Measurements from ENCODE around the gene PRRC2A. TPM values are rescaled to one million over a fixed set of nuclear protein-coding genes. Genes with fewer than 3 reads are reported as not detected.
A peak's percentile ranks its signal among the peaks of the same experiment; 100 is the strongest.

PRRC2A gene
- total RNA-seq, 2 donors from 2014 or later, result 226 to 237 TPM

GRCh38 chr6:31597006-31597405 lies 23.5 kb upstream of the PRRC2A start:
- Mint-ChIP-seq H3K27me3 (no peaks in the 10 kb centered on the region), H3K27ac (peak overlapping the region; percentile 48), H3K36me3 (ENCODE audit: low read depth) (no peaks in the 10 kb centered on the region), H3K4me3 (peak overlapping the region; percentile 42), H3K9me3 (no peaks in the 10 kb centered on the region), H3K4me1 (peaks cover 20% of the 10 kb centered on the region)
- peak; percentile 68 for ATAC-seq (replicated peaks)

- Mint-ChIP-seq H3K27me3 (no peaks in the 10 kb centered on the region), H3K9me3 (no peaks in the 10 kb centered on the region), H3K27ac (no peak overlapping the region), H3K4me3 (no peak overlapping the region), H3K36me3 (ENCODE audit: low read depth) (no peaks in the 10 kb centered on the region), H3K4me1 (no peaks in the 10 kb centered on the region)
- ATAC-seq (replicated peaks), result no peak
Observed at GRCh38 chr6:31607317-31607716, 13.2 kb upstream of the PRRC2A start.

GRCh38 chr6:31609519-31610406 lies 10.8 kb upstream of the PRRC2A start:
- ATAC-seq (replicated peaks), result no peak
- H3K9me3 Mint-ChIP-seq, result no peaks in the 10 kb centered on the region

GRCh38 chr6:31610968-31611367 lies 9.5 kb upstream of the PRRC2A start:
- no peak overlapping the region for H3K27ac Mint-ChIP-seq
- no peaks in the 10 kb centered on the region for H3K9me3 Mint-ChIP-seq
- ATAC-seq (replicated peaks), result no peak
- H3K36me3 Mint-ChIP-seq (ENCODE audit: low read depth), result no peaks in the 10 kb centered on the region
- peaks cover 3% of the 10 kb centered on the region for H3K4me1 Mint-ChIP-seq
- no peak overlapping the region for H3K4me3 Mint-ChIP-seq
- H3K27me3 Mint-ChIP-seq, result no peaks in the 10 kb centered on the region

More at GRCh38 chr6:31609519-31610406, 10.8 kb upstream of the PRRC2A start:
- no peak overlapping the region for H3K27ac Mint-ChIP-seq
- no peak overlapping the region for H3K4me3 Mint-ChIP-seq
- H3K4me1 Mint-ChIP-seq, result no peaks in the 10 kb centered on the region
- H3K27me3 Mint-ChIP-seq, result no peaks in the 10 kb centered on the region
- H3K36me3 Mint-ChIP-seq (ENCODE audit: low read depth), result no peaks in the 10 kb centered on the region

GRCh38 chr6:31614075-31614619 lies 6.4 kb upstream of the PRRC2A start:
- Mint-ChIP-seq H3K4me3 (no peak overlapping the region), H3K9me3 (no peaks in the 10 kb centered on the region), H3K27ac (no peak overlapping the region), H3K36me3 (ENCODE audit: low read depth) (no peaks in the 10 kb centered on the region), H3K4me1 (peaks cover 11% of the 10 kb centered on the region), H3K27me3 (no peaks in the 10 kb centered on the region)
- no peak for ATAC-seq (replicated peaks)

- Mint-ChIP-seq H3K4me1 (peaks cover 15% of the 10 kb centered on the region), H3K27me3 (no peaks in the 10 kb centered on the region)
Observed at GRCh38 chr6:31614684-31615578, 5.6 kb upstream of the PRRC2A start, which contains the start of gene AIF1. Gene AIF1 (plus strand): TSS chr6:31615234. CDS start chr6:31615330, 96 bp downstream.

GRCh38 chr6:31615748-31616147 lies 4.8 kb upstream of the PRRC2A start:
- Mint-ChIP-seq H3K9me3 (no peaks in the 10 kb centered on the region), H3K36me3 (ENCODE audit: low read depth) (peaks cover 10% of the 10 kb centered on the region), H3K27ac (peak overlapping the region; percentile 67), H3K4me1 (peaks cover 15% of the 10 kb centered on the region), H3K4me3 (peak overlapping the region; percentile 56), H3K27me3 (no peaks in the 10 kb centered on the region)
- ATAC-seq (replicated peaks), result no peak

More at GRCh38 chr6:31614684-31615578, 5.6 kb upstream of the PRRC2A start, which contains the start of gene AIF1:
- Mint-ChIP-seq H3K9me3 (no peaks in the 10 kb centered on the region), H3K36me3 (ENCODE audit: low read depth) (peaks cover 5% of the 10 kb centered on the region), H3K4me3 (peak within 1 kb of the TSS; percentile 56), H3K27ac (peak within 1 kb of the TSS; percentile 67)
- ATAC-seq (replicated peaks), result no peak

- ATAC-seq (replicated peaks), result no peak
- peak overlapping the region; percentile 56 for H3K4me3 Mint-ChIP-seq
- peak overlapping the region; percentile 67 for H3K27ac Mint-ChIP-seq
- peaks cover 23% of the 10 kb centered on the region for H3K36me3 Mint-ChIP-seq (ENCODE audit: low read depth)
- no peaks in the 10 kb centered on the region for H3K27me3 Mint-ChIP-seq
- peaks cover 20% of the 10 kb centered on the region for H3K4me1 Mint-ChIP-seq
- no peaks in the 10 kb centered on the region for H3K9me3 Mint-ChIP-seq
Observed at GRCh38 chr6:31617010-31617409, 3.5 kb upstream of the PRRC2A start.

- Mint-ChIP-seq H3K27me3 (no peaks in the 10 kb centered on the region), H3K4me1 (peaks cover 32% of the 10 kb centered on the region), H3K36me3 (ENCODE audit: low read depth) (peaks cover 53% of the 10 kb centered on the region), H3K4me3 (peak overlapping the region; percentile 82), H3K27ac (peak overlapping the region; percentile 96), H3K9me3 (no peaks in the 10 kb centered on the region)
- ATAC-seq (replicated peaks), result peak; percentile 86
Observed at GRCh38 chr6:31619805-31620585, 520 bp upstream of the PRRC2A start.

- Mint-ChIP-seq H3K4me3 (peak overlapping the region; percentile 82), H3K27ac (peak overlapping the region; percentile 96), H3K27me3 (no peaks in the 10 kb centered on the region), H3K36me3 (ENCODE audit: low read depth) (peaks cover 67% of the 10 kb centered on the region), H3K4me1 (peaks cover 30% of the 10 kb centered on the region), H3K9me3 (no peaks in the 10 kb centered on the region)
- ATAC-seq (replicated peaks), result no peak
Observed at GRCh38 chr6:31621320-31621939, 915 bp downstream of the PRRC2A start.

- ATAC-seq (replicated peaks), result no peak
- Mint-ChIP-seq H3K27me3 (no peaks in the 10 kb centered on the region), H3K9me3 (no peaks in the 10 kb centered on the region)
Observed at GRCh38 chr6:31621991-31622390, 1.5 kb downstream of the PRRC2A start.

GRCh38 chr6:31622684-31623091 lies 2.2 kb downstream of the PRRC2A start:
- Mint-ChIP-seq H3K9me3 (no peaks in the 10 kb centered on the region), H3K36me3 (ENCODE audit: low read depth) (peaks cover 80% of the 10 kb centered on the region)

More at GRCh38 chr6:31621991-31622390, 1.5 kb downstream of the PRRC2A start:
- peak overlapping the region; percentile 96 for H3K27ac Mint-ChIP-seq
- peak overlapping the region; percentile 82 for H3K4me3 Mint-ChIP-seq
- peaks cover 73% of the 10 kb centered on the region for H3K36me3 Mint-ChIP-seq (ENCODE audit: low read depth)
- H3K4me1 Mint-ChIP-seq, result peaks cover 27% of the 10 kb centered on the region

GRCh38 chr6:31624070-31624469 lies 3.6 kb downstream of the PRRC2A start:
- ATAC-seq (replicated peaks), result no peak
- Mint-ChIP-seq H3K27me3 (no peaks in the 10 kb centered on the region), H3K4me1 (peaks cover 27% of the 10 kb centered on the region), H3K36me3 (ENCODE audit: low read depth) (peaks cover 93% of the 10 kb centered on the region), H3K4me3 (no peak overlapping the region), H3K27ac (peak overlapping the region; percentile 22), H3K9me3 (no peaks in the 10 kb centered on the region)

More at GRCh38 chr6:31622684-31623091, 2.2 kb downstream of the PRRC2A start:
- Mint-ChIP-seq H3K4me3 (peak overlapping the region; percentile 82), H3K27ac (peak overlapping the region; percentile 96), H3K4me1 (peaks cover 27% of the 10 kb centered on the region), H3K27me3 (no peaks in the 10 kb centered on the region)
- no peak for ATAC-seq (replicated peaks)

Measured in activated T-helper 17 cell treated with anti-CD3 and anti-CD28 coated beads, Interleukin-2, amount 50 U/mL, for 72 hours (primary cell).